HCT116 (cell line): Measurements from ENCODE around the gene RGS10. TPM values are rescaled to one million over a fixed set of nuclear protein-coding genes. Genes with fewer than 3 reads are reported as not detected.

ENCODE experiments used
- ATAC-seq: fragments of 200-7000 bp; cut with Tn5 transposase; 2 replicates; pipeline ENCODE4 v1.9.1; 2020; ENCODE audit warnings: mild to moderate bottlenecking, moderate library complexity
- BruUV-seq: library from RNA; stranded (reverse); fragments of 400-500 nt; replicated peaks from 2 replicates; lab custom pipeline; 2021; lab: Mats Ljungman, UMichigan
- CTCF ChIA-PET: fragments of 300-600 bp; sonication (Branson Sonifier 250); formaldehyde crosslinking; loops from one replicate; lab custom pipeline; 2021; ENCODE audit warnings: antibody characterized with exemption; lab: Charles Lee
- POLR2A ChIA-PET: fragments of 300-600, 350-600 bp; sonication (Branson Sonifier 250); formaldehyde crosslinking; loops from one replicate; lab custom pipeline; 2021; ENCODE audit warnings: antibody characterized with exemption; lab: Charles Lee
- RAD21 ChIA-PET, 2 experiments: fragments of 300-600 bp; sonication (Branson Sonifier 250); formaldehyde crosslinking; loops; one replicate each; lab custom pipeline; 2023; ENCODE audit warnings: low total read pairs in 2 of 2; ENCODE audit not compliant: uncharacterized antibody in 2 of 2, unreplicated experiment in 2 of 2, low non-redundant PET in 1 of 2; lab: Charles Lee
- DNase-seq: peaks from one replicate; pipeline ENCODE4 v3.0.0-alpha.2; 2010; ENCODE audit warnings: low read depth, low spot score
- H2AFZ ChIP-seq: fragments of 200-600 bp; shearing (Covaris generic), sonication (generic); 2 replicates; pipeline ENCODE4 v1.6.1; 2017; ENCODE audit warnings: low read depth, mixed run types, mixed read lengths, antibody characterized with exemption, low read length; ENCODE audit not compliant: poor library complexity, severe bottlenecking
- H3K27ac ChIP-seq: 2 replicates; pipeline ENCODE4 v1.5.1; 2012; ENCODE audit warnings: low read depth, low read length
- H3K27me3 ChIP-seq: fragments of 200-600 bp; sonication (generic); 2 replicates; pipeline ENCODE4 v1.6.1; 2016; ENCODE audit warnings: mixed run types, low read length, mixed read lengths; ENCODE audit not compliant: insufficient read depth
- H3K36me3 ChIP-seq, 2 experiments: fragments of 200-500 bp in 1 of 2; fragments of 200-600 bp in 1 of 2; sonication (Bioruptor generic) in 1 of 2; sonication (generic) in 1 of 2; 2 replicates each; pipeline versions ENCODE4 v1.5.1 to v1.6.1; 2014 to 2016; ENCODE audit warnings: low read length in 2 of 2, inconsistent platforms in 1 of 2, mixed read lengths in 1 of 2, mixed run types in 1 of 2; ENCODE audit not compliant: insufficient read depth in 2 of 2, control insufficient read depth in 1 of 2
- H3K4me1 ChIP-seq, 2 experiments: fragments of 200-600 bp in 1 of 2; sonication (generic) in 1 of 2; 2 replicates each; pipeline versions ENCODE4 v1.5.1 to v1.6.1; 2012 to 2017; ENCODE audit warnings: low read length in 2 of 2, inconsistent platforms in 1 of 2, mild to moderate bottlenecking in 1 of 2, mixed read lengths in 1 of 2, mixed run types in 1 of 2, moderate library complexity in 1 of 2; ENCODE audit not compliant: insufficient read depth in 2 of 2, control insufficient read depth in 1 of 2
- H3K4me2 ChIP-seq: fragments of 200-600 bp; sonication (generic); 2 replicates; pipeline ENCODE4 v1.6.1; 2017; ENCODE audit warnings: mixed run types, low read length, mixed read lengths
- H3K4me3 ChIP-seq, 2 experiments: fragments of 200-600 bp in 1 of 2; sonication (generic) in 1 of 2; replicated peaks in 1 of 2; 2 replicates each; pipeline ENCODE4 v1.5.1; 2011 to 2016; ENCODE audit warnings: low read length in 2 of 2, control low read depth in 1 of 2, low read depth in 1 of 2, mild to moderate bottlenecking in 1 of 2, mixed read lengths in 1 of 2, mixed run types in 1 of 2
- H3K79me2 ChIP-seq: fragments of 200-600 bp; sonication (generic); 2 replicates; pipeline ENCODE4 v1.6.1; 2017; ENCODE audit warnings: mild to moderate bottlenecking, mixed run types, low read length, moderate library complexity, mixed read lengths; ENCODE audit not compliant: insufficient read depth
- H3K9ac ChIP-seq: fragments of 200-600 bp; sonication (generic); 2 replicates; pipeline ENCODE4 v1.6.1; 2016; ENCODE audit warnings: low read length, mixed read lengths
- H3K9me2 ChIP-seq: fragments of 200-600 bp; sonication (generic), shearing (Covaris generic); 2 replicates; pipeline ENCODE4 v1.6.1; 2017; ENCODE audit warnings: mixed run types, mild to moderate bottlenecking, moderate library complexity; ENCODE audit not compliant: insufficient read depth
- H3K9me3 ChIP-seq, 2 experiments: fragments of 200-500 bp in 1 of 2; fragments of 200-600 bp in 1 of 2; sonication (Bioruptor generic) in 1 of 2; sonication (generic) in 1 of 2; 2 replicates each; pipeline ENCODE4 v1.6.1; 2014 to 2017; ENCODE audit warnings: low read length in 2 of 2, mixed read lengths in 2 of 2, inconsistent platforms in 1 of 2, low read depth in 1 of 2, mild to moderate bottlenecking in 1 of 2, mixed run types in 1 of 2, moderate library complexity in 1 of 2; ENCODE audit not compliant: control insufficient read depth in 1 of 2, insufficient read depth in 1 of 2
- H4K20me1 ChIP-seq: fragments of 200-600 bp; sonication (generic), shearing (Covaris generic); 2 replicates; pipeline ENCODE4 v1.6.1; 2017; ENCODE audit warnings: mixed run types, mild to moderate bottlenecking, moderate library complexity; ENCODE audit not compliant: insufficient read depth
- ATF3 ChIP-seq: IDR thresholded peaks from 2 replicates; pipeline ENCODE4 v1.6.1; 2012
- CEBPB ChIP-seq: IDR thresholded peaks from 2 replicates; pipeline ENCODE4 v1.6.1; 2012; ENCODE audit warnings: low read depth
- EGR1 ChIP-seq: IDR thresholded peaks from 2 replicates; pipeline ENCODE4 v1.6.1; 2012; ENCODE audit warnings: low read depth
- ELF1 ChIP-seq: IDR thresholded peaks from 2 replicates; pipeline ENCODE4 v1.6.1; 2012; ENCODE audit warnings: low read depth, borderline replicate concordance
- EZH2 ChIP-seq: fragments of 200-600 bp; sonication (generic); IDR thresholded peaks from 2 replicates; pipeline ENCODE4 v1.6.1; 2017; ENCODE audit warnings: antibody characterized with exemption, mixed run types
- EZH2phosphoT487 ChIP-seq: fragments of 200-600 bp; IDR thresholded peaks from 2 replicates; pipeline ENCODE4 v1.6.1; 2018; ENCODE audit warnings: antibody characterized with exemption, borderline replicate concordance
- FOSL1 ChIP-seq: IDR thresholded peaks from 2 replicates; pipeline ENCODE4 v1.6.1; 2012; ENCODE audit warnings: low read depth
- JUND ChIP-seq: IDR thresholded peaks from 2 replicates; pipeline ENCODE4 v1.6.1; 2012
- MAX ChIP-seq: IDR thresholded peaks from 2 replicates; pipeline ENCODE4 v1.6.1; 2012
- RAD21 ChIP-seq: IDR thresholded peaks from 2 replicates; pipeline ENCODE4 v1.6.1; 2012; ENCODE audit warnings: low read depth, mild to moderate bottlenecking
- REST ChIP-seq: IDR thresholded peaks from 2 replicates; pipeline ENCODE4 v1.6.1; 2012; ENCODE audit warnings: low read depth
- SIN3A ChIP-seq: IDR thresholded peaks from 2 replicates; pipeline ENCODE4 v1.6.1; 2012; ENCODE audit warnings: low read depth
- SP1 ChIP-seq: IDR thresholded peaks from 2 replicates; pipeline ENCODE4 v1.6.1; 2012; ENCODE audit warnings: low read depth
- ZBTB33 ChIP-seq: IDR thresholded peaks from 2 replicates; pipeline ENCODE4 v1.6.1; 2011; ENCODE audit warnings: mild to moderate bottlenecking, low read length, moderate library complexity; ENCODE audit not compliant: insufficient replicate concordance; ENCODE audit errors: extremely low read depth
- ZNF274 ChIP-seq: fragments of 200-500 bp; sonication (Bioruptor generic); IDR thresholded peaks from 2 replicates; pipeline ENCODE4 v1.6.1; 2014; ENCODE audit warnings: mild to moderate bottlenecking, low read depth, low read length, inconsistent platforms
- intact Hi-C: fragments of 100-400 bp; cut with micrococcal nuclease; formaldehyde crosslinking; loops from 2 replicates; pipeline ENCODE4 v1.10.0; 2022
- total RNA-seq: library from RNA; stranded (reverse); gene quantifications from one replicate; pipeline ENCODE4 v1.2.1, GENCODE V29; 2021; ENCODE audit not compliant: unreplicated experiment

Gene RGS10
- total RNA-seq, 1 experiment from 2014 or later = 96.7 TPM

- no TSS peak for BruUV-seq
- DNase-seq = no peak
- CTCF ChIA-PET = no interaction called here
- H3K27me3 ChIP-seq = no peaks in the 10 kb centered on the region
- no peaks in the 10 kb centered on the region for H3K4me1 ChIP-seq
- no peaks in the 10 kb centered on the region for H3K79me2 ChIP-seq
- H3K27ac ChIP-seq = no peak overlapping the region
- TF ChIP-seq ZNF274 (no peak), ZBTB33 (no peak), EZH2 (no peak), REST (no peak), ELF1 (no peak), JUND (no peak), MAX (no peak), SP1 (no peak), FOSL1 (no peak), RAD21 (no peak), CEBPB (no peak), SIN3A (no peak), EGR1 (no peak), ATF3 (no peak), EZH2phosphoT487 (no peak)
- TF ChIP-seq, all 23 proteins: peak for 0
- peaks cover 0 to 5% of the 10 kb centered on the region in 2 experiments; a peak in 2 of 4 replicates for H3K36me3 ChIP-seq
- no peak overlapping the region for H3K4me3 ChIP-seq
- ChIA-PET RAD21 (no interaction called here), POLR2A (no interaction called here)
- H3K9me3 ChIP-seq = no peaks in the 10 kb centered on the region
- no peak for ATAC-seq
- no peak overlapping the region for H3K9ac ChIP-seq
- intact Hi-C loops = no loop called here
- no peaks in the 10 kb centered on the region for H4K20me1 ChIP-seq
- H2AFZ ChIP-seq = no peak overlapping the region
- H3K9me2 ChIP-seq = no peaks in the 10 kb centered on the region
- no peak overlapping the region for H3K4me2 ChIP-seq
These were observed 40.3 kb downstream of the RGS10 start for GRCh38 chr10:119502209-119502608.
